GM21576 (cell line): ENCODE measurements around the gene RABL2B.

Experiments
- ATAC-seq: cut with Tn5 transposase; IDR thresholded peaks from one replicate; pipeline ENCODE4 v1.9.1; 2021; ENCODE audit warnings: mild to moderate bottlenecking, moderate library complexity; ENCODE audit not compliant: unreplicated experiment

RABL2B gene

DNA sequence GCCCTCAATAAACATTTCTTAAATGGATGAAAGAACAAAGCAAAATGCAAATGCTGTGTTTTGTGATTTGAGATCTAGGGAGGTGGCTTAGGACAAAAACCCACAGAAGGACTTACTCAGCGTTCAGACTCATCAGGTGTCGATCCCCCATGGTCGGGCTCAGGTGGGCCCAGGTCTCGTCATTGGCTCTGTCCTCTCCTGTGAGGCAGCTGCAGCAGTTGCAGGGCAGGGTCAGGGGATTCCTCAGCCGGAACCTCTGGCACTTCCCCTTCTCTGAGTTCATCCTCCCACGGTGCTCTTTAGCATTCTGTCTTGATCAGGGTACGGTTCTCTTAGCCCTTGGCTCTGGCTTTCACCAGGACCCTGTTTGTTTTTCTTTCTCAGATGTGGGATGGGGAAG, 59.4 kb downstream of the RABL2B start:
- no peak for ATAC-seq

DNA sequence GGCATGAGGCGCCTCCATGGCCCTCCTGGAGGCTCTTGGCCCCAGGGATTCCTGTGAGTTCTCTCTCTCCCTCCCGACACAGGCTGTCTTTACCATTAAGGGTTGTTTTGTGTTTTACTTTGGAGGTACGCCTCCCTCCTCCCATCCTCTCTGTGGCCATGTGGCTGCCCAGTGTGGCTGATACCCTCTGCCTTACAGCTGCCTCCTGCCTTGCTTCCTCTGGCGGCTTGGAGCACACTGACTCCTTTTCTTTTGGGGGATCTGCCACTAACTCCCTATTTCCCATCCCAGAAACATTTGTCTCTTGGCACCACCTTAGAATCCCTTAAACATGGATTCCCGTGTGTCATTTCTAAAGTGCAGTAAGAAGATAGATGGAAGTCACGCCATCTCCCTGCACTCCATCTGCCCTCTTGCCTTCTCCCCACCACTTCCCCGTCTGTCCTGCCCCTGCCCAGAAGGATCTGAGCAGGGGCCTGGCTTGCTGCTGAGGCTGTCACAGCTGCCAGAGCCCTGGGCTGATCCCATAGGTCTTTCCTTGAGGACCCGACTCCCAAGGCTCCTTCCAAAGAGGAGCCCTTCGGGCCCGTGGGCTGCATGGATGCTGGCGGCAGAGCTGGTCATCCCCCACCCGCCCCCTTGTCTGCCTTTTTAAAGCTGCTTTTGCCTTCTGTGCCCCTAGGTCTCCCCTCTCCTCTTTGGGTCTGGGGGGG, 60.6 kb downstream of the RABL2B start:
- no peak for ATAC-seq

DNA sequence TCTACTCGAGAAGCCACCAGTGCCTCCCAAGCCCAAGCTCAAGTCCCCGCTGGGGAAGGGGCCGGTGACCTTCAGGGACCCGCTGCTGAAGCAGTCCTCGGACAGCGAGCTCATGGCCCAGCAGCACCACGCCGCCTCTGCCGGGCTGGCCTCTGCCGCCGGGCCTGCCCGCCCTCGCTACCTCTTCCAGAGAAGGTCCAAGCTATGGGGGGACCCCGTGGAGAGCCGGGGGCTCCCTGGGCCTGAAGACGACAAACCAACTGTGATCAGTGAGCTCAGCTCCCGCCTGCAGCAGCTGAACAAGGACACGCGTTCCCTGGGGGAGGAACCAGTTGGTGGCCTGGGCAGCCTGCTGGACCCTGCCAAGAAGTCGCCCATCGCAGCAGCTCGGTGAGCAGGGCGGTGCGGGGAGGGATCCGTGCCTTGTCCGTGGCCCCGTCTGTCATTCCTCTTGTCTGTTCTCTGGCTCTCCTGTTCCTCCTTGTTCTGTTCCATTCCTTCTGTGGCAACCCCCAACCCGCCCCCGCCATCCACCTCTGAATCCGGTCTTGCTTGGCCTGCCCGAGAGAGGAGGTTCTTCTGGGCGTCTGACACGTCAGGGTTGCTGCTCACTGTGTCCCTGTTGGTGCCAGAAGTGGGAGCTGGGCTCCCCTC, 61.3 kb downstream of the RABL2B start:
- no peak for ATAC-seq

DNA sequence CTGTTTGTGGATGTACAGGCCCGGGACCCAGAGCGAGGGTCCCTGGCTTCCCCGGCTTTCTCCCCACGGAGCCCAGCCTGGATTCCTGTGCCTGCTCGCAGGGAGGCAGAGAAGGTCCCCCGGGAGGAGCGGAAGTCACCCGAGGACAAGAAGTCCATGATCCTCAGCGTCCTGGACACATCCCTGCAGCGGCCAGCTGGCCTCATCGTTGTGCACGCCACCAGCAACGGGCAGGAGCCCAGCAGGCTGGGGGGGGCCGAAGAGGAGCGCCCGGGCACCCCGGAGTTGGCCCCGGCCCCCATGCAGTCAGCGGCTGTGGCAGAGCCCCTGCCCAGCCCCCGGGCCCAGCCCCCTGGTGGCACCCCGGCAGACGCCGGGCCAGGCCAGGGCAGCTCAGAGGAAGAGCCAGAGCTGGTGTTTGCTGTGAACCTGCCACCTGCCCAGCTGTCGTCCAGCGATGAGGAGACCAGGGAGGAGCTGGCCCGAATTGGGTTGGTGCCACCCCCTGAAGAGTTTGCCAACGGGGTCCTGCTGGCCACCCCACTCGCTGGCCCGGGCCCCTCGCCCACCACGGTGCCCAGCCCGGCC, 62.1 kb downstream of the RABL2B start:
- ATAC-seq, result no peak

DNA sequence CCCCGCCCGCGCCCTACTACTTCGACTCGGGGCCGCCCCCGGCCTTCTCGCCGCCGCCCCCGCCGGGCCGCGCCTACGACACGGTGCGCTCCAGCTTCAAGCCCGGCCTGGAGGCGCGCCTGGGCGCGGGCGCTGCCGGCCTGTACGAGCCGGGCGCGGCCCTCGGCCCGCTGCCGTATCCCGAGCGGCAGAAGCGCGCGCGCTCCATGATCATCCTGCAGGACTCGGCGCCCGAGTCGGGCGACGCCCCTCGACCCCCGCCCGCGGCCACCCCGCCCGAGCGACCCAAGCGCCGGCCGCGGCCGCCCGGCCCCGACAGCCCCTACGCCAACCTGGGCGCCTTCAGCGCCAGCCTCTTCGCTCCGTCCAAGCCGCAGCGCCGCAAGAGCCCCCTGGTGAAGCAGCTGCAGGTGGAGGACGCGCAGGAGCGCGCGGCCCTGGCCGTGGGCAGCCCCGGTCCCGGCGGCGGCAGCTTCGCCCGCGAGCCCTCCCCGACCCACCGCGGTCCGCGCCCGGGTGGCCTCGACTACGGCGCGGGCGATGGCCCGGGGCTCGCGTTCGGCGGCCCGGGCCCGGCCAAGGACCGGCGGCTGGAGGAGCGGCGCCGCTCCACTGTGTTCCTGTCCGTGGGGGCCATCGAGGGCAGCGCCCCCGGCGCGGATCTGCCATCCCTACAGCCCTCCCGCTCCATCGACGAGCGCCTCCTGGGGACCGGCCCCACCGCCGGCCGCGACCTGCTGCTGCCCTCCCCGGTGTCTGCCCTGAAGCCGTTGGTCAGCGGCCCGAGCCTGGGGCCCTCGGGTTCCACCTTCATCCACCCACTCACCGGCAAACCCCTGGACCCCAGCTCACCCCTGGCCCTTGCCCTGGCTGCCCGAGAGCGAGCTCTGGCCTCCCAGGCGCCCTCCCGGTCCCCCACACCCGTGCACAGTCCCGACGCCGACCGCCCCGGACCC, 62.9 kb downstream of the RABL2B start:
- ATAC-seq, result no peak

DNA sequence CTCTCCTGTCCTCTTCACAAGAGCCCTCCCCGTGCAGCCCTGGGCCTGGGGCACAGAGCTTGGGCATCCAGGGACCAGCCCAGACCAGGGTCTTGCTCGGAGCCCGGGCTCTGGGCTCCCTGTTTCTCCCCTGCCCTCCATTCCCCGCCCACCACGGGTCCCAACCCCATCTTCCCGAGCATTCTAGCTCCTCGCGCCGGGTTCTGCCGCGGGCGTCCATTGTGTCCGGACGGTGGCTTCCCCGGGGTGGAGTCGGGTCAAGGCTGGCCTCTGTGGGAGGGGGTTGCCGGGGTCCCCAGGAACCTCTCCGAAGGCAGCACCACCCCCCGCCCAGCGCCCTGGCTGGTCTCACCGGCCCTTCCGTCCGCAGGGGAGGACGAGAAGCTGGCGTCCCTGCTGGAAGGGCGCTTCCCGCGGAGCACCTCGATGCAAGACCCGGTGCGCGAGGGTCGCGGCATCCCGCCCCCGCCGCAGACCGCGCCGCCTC, 63.6 kb downstream of the RABL2B start:
- no peak for ATAC-seq

DNA sequence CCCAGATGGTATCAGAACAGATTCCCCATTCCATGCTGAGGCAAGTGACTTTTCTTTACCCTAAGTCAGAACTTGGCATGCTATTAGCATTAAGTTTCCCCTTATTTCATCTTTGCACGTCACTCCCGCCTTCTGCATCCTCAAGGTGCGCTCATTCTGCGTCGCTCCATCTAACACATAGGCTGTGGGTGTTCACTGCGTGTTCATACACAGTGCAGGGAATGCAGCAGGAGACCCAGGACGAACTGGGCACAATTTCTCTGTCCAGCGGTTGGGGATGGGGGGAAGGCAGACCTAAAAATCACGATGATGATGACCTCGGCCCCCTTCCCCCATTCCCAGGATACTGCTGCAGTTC, 65.1 kb downstream of the RABL2B start:
- no peak for ATAC-seq

DNA sequence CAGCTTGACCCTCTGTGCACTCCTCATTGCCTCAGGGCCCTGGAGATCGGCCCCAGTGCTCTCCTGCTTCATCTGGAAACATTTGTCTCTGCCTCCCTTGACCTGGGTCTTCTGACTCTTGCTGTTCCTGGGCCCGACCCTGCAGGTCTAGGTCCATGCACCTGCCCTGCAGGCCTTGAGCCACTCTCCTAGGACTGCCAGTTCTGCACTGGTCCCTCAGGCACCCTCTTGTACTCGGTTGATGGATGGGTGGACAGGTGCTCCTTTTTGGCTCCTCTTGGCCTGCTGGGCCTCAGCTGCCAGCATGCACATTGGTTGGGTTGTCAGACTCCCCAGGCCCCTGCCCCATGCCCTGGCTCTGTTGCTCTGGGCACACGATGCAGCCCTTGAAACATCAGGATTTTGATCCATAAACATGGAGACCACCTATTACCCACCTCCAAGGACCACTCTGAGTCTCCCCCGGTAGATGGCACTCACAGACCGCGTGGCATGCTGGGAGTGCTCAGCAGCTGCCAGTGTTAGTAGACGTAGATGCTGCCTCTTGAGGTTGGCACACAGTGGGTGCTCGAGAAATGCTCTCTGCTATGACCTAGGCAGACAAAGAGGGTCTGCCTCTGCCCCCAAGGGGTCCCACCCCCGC, 65.6 kb downstream of the RABL2B start:
- no peak for ATAC-seq
